ENCODE measurements around the gene AP3B2. TPM values are rescaled to one million over a fixed set of nuclear protein-coding genes. Genes with fewer than 3 reads are reported as not detected.

The AP3B2 gene
- total RNA-seq, 1 donor from 2014 or later = 8.0 TPM

DNA sequence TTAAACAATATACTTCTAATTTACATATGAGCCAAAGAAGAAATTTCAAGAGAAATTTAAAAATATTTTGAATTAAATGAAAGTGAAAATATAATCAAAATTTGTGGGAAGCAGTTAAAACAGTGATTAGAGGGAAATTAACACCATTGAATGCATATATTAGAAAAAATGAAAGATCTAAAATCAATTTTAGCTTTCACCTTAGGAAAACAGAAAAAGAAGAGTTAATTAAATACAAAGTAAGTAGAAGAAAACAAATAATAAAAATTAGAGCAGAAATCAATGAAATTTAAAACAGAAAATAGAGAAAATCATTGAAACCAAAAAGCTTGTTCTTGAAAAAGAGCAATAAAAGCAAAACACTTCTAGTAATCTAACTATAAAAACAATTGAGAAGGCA, 38.6 kb upstream of the AP3B2 start:
- no peak for DNase-seq (ENCODE audit: extremely low spot score, unreplicated experiment)
- Mint-ChIP-seq H3K36me3 (peaks cover 9% of the 10 kb centered on the region), H3K27ac (no peak overlapping the region), H3K9me3 (no peaks in the 10 kb centered on the region), H3K4me3 (no peak overlapping the region), H3K4me1 (ENCODE audit: unreplicated experiment) (peaks cover 15% of the 10 kb centered on the region), H3K27me3 (no peaks in the 10 kb centered on the region)
- TF ChIP-seq, protein P1, sequence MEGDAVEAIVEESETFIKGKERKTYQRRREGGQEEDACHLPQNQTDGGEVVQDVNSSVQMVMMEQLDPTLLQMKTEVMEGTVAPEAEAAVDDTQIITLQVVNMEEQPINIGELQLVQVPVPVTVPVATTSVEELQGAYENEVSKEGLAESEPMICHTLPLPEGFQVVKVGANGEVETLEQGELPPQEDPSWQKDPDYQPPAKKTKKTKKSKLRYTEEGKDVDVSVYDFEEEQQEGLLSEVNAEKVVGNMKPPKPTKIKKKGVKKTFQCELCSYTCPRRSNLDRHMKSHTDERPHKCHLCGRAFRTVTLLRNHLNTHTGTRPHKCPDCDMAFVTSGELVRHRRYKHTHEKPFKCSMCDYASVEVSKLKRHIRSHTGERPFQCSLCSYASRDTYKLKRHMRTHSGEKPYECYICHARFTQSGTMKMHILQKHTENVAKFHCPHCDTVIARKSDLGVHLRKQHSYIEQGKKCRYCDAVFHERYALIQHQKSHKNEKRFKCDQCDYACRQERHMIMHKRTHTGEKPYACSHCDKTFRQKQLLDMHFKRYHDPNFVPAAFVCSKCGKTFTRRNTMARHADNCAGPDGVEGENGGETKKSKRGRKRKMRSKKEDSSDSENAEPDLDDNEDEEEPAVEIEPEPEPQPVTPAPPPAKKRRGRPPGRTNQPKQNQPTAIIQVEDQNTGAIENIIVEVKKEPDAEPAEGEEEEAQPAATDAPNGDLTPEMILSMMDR (conservative IDR thresholded peaks at IDR 0.05) = no peak

DNA sequence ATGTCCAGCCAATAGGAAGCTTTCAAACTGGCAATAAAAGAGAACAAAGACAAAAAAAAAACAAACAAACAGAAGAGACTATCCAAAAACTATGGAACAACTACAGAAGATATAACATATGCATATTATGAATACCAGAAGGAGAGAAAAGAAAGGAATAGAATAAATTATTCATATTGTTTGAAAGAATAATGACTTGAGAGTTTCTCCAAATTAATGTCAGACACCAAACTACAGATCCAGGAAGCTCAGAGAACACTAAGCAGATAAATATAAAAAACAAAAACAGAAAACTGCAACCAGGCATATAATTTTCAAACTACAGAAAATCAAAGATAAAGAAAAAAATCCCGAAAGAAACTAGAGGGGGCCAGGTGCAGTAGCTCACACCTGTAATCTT, 34.1 kb upstream of the AP3B2 start:
- no peaks in the 10 kb centered on the region for H3K27me3 Mint-ChIP-seq
- H3K27ac Mint-ChIP-seq = no peak overlapping the region
- peaks cover 5% of the 10 kb centered on the region for H3K9me3 Mint-ChIP-seq
- H3K4me1 Mint-ChIP-seq (ENCODE audit: unreplicated experiment) = no peaks in the 10 kb centered on the region
- TF ChIP-seq, protein P1 (conservative IDR thresholded peaks at IDR 0.05) = no peak
- H3K4me3 Mint-ChIP-seq = no peak overlapping the region
- no peaks in the 10 kb centered on the region for H3K36me3 Mint-ChIP-seq
- no peak for DNase-seq (ENCODE audit: extremely low spot score, unreplicated experiment)

DNA sequence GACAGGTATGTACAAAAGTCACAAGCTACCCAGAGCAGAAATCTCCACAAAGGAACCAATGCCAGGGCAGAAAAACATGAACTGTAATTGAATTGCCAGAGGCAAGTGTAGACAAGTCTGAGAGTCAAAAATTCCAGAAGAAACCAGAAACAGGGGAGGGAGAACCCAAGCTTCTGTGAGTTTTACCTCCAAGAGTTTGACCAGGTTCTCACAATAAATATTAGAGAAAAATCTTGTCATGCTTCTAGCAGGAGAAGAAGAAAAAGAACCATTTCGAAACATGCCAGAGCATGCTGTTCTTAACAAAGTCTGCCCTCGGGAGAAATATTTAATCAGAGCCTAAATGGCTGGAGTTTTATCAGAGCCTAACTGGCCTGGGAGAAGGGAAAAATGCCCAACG, 32.5 kb upstream of the AP3B2 start:
- TF ChIP-seq, protein P1 (conservative IDR thresholded peaks at IDR 0.05) = no peak
- no peak for DNase-seq (ENCODE audit: extremely low spot score, unreplicated experiment)
- no peak overlapping the region for H3K4me3 Mint-ChIP-seq
- H3K4me1 Mint-ChIP-seq (ENCODE audit: unreplicated experiment) = no peaks in the 10 kb centered on the region
- H3K36me3 Mint-ChIP-seq = no peaks in the 10 kb centered on the region
- H3K27me3 Mint-ChIP-seq = no peaks in the 10 kb centered on the region
- H3K27ac Mint-ChIP-seq = peak overlapping the region; percentile 69
- peaks cover 5% of the 10 kb centered on the region for H3K9me3 Mint-ChIP-seq

DNA sequence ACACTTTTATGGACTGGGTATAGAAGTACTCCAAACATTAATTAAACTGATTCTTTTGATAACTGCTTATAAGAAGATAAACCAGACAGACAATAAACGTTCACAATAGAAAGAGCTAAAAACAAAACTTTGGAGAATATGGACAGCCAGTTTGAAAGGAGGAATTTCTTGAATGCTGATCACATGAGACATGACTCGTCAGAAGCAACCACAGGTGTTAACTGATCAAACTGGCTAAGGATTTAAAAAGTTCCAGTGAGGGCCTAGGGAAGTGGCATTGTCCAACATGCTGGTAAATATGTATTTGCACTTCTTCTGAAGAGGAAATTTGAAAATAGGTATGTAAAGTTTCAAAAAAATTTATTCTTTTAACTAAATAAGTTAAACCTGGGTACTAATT, 29.4 kb upstream of the AP3B2 start:
- peak overlapping the region; percentile 14 for H3K27ac Mint-ChIP-seq
- DNase-seq (ENCODE audit: extremely low spot score, unreplicated experiment) = no peak
- H3K4me1 Mint-ChIP-seq (ENCODE audit: unreplicated experiment) = no peaks in the 10 kb centered on the region
- no peak overlapping the region for H3K4me3 Mint-ChIP-seq
- TF ChIP-seq, protein P1 (conservative IDR thresholded peaks at IDR 0.05) = no peak
- no peaks in the 10 kb centered on the region for H3K27me3 Mint-ChIP-seq
- H3K36me3 Mint-ChIP-seq = no peaks in the 10 kb centered on the region
- peaks cover 5% of the 10 kb centered on the region for H3K9me3 Mint-ChIP-seq

DNA sequence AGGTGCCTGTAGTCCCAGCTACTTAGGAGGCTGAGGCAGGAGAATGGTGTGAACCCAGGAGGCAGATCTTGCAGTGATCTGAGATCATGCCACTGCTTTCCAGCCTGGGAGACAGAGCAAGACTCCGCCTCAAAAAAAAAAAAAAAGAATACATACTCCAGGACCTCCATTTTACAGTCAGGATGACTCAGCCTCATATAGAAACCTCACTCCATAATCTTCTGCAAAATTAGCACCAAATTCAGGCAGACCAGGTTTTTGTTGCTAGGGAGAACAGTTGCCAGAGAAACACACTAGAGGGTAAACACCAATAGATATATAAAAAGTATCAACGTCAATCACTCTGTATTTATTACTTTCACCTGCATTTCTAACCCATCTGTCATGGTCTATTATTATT, 28.3 kb upstream of the AP3B2 start:
- Mint-ChIP-seq H3K4me3 (no peak overlapping the region), H3K27ac (no peak overlapping the region), H3K9me3 (peaks cover 5% of the 10 kb centered on the region), H3K27me3 (no peaks in the 10 kb centered on the region), H3K36me3 (no peaks in the 10 kb centered on the region), H3K4me1 (ENCODE audit: unreplicated experiment) (no peaks in the 10 kb centered on the region)
- DNase-seq (ENCODE audit: extremely low spot score, unreplicated experiment) = no peak
- TF ChIP-seq, protein P1 (conservative IDR thresholded peaks at IDR 0.05) = no peak

DNA sequence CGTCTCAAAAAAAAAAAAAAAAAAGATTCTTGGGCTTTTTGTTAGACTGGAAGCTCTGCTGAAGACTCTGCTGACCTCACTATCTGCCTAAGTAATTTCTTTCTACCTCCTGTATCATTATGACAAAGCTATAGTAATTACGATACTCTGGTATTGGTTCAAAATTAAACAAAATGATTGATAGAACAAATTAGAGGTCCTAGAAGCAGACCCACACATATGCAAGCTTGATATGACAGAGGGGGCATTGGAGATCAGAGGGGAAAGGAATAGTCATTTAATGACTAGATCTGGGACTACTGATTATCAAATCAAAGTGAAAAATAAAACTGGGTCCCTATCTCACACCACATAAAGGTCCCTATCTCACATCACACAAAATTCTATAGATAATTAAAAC, 21.9 kb upstream of the AP3B2 start:
- DNase-seq (ENCODE audit: extremely low spot score, unreplicated experiment) = no peak
- TF ChIP-seq, protein P1 (conservative IDR thresholded peaks at IDR 0.05) = no peak
- Mint-ChIP-seq H3K4me3 (no peak overlapping the region), H3K27me3 (no peaks in the 10 kb centered on the region), H3K27ac (no peak overlapping the region), H3K36me3 (no peaks in the 10 kb centered on the region), H3K4me1 (ENCODE audit: unreplicated experiment) (no peaks in the 10 kb centered on the region), H3K9me3 (no peaks in the 10 kb centered on the region)
